Epidermal melanocyte (primary cell): Measurements from ENCODE around the gene ZNF423.

Experiments
- DNase-seq: peaks from one replicate; pipeline ENCODE4 v3.0.0; 2011; ENCODE audit warnings: low spot score; ENCODE audit not compliant: insufficient read length

The ZNF423 gene

DNA sequence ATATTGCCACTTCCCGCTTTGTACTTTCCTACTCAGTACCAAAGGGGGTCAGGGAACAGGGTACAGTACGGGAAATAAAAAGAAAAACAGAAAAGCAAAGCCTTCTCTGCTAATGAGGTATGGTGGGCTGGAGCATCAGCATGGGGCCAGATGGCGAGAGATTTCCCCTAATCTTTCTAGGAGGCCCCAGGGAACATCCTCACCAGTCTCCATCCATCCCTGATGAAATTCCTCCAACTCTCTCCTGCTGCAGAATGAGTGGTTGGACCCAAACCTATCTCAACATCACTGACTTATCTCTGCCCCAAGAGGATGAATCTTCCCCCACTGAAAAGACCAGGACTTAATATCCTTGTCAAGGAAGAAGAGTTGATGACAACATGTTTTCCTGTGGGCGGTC, 296.7 kb downstream of the ZNF423 start:
- DNase-seq = no peak

DNA sequence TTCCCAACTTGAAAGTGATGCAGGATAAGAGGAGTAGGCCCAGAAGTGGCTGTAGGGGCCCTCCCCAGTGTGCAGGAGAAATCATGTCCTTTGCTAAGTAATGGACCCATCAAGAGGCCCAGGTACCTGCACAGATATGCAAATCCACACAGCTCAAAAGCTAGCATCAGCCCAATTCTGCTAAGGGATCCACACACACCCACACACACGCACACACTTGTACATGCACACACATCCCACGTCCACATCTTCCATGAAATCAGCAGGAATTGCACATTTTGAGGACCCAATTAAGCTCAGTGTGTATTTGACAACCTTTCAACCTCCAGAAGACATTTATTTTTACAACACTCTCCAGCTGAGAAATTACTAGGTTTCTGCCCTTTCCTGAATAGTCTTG, 297.5 kb downstream of the ZNF423 start:
- no peak for DNase-seq

DNA sequence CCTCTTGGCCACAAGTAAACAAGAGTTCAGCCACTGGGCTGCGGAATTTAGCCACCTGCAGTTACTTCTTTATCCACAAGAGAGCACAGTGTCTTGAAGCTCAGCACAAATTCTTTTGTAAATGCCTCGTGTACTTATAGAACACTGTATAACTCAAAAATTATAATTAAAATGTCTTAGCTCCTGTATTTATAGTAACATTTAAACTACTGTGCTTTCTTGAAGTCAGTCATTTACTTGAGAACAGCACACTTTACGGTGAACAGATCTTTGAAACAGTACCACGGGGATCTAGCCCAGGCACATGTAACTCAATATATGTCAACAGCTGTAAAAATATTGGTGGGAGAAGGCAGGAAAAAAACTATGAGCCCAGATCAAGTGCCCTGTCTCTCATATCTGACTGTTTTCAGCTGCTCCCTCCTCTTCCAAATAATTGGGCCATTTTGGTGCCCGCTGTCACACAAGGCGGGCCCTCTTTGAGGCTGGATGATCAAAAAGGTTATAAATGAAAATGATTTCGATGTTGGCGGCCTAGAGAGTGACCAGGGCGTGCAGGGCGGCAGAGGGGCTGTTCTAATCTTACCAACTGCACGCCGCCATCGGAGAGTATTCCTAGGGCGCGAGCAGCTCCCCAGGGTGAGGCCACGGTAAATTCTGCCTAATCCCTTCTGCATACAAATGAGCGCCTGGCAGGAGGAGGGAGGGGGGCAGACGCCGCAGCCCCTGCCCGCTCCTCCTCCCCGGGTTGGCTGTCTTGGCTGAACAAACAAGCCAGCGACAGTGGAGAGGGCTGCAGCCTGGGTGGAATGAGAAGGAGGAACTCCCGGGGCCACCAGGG, 299.1 kb downstream of the ZNF423 start:
- DNase-seq = no peak

DNA sequence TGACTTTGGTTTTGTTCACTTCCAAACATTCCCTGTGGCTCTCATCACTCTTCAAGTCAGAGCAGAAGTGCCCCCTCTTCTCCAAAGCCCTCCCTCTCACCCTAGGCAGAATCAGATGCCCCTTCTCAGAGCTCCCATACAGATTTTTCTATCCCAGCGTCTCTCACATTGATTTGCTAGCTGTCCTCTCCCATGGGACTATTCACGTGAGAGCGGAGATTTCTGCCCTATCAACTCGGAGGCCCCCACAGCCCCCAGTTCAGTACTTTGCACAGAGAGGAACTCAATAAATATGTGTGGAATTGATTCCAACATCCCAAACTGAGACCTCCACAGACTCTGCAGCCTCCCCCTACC, 299.7 kb downstream of the ZNF423 start:
- no peak for DNase-seq

DNA sequence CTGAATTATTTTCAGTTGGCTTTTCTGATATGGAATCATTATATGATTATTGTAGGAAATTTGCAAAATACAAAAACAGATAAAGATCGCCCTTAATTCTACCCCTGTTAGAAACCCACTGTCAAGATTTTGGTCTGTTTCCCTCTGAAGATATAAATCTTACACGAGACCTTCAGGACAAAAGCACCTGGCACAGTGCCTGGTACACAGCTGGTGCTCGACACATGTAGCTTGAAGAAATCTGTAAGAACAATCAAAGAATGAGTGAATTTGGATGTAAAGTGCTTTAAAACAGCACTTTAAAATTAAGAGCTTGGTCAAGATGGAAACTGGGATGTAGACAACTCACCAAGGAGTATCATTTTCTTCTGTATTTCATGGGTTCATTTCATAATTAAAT, 301.2 kb downstream of the ZNF423 start:
- DNase-seq = no peak

DNA sequence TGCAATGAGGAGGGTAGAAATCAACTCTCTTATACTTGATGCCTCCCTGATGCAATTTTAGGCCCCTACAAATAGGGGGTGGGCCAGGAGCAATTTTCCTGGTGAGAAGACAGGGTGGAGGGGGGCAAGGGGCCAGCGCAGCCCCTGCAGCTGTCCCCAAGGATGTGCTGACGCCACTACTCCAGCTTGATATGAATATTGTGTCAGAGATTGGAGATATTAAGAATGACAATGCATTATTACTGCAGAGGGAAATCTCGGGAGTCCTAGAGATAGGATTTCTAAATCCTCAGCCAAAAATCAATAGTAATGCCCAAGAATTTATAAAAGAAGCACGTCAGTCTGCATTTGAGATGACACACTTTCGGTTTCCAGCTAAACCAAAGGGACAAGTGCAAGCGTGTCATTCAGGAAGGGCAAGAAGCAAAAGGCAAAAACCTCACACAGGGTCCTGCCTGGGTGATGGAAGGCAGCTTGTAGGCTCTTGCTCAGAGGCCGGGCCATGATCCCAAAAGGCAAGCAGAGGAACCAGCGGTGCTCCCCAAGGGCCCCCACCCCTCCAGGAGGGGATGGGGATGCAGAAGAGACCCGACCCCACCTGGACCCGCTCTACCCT, 303.5 kb downstream of the ZNF423 start:
- no peak for DNase-seq

DNA sequence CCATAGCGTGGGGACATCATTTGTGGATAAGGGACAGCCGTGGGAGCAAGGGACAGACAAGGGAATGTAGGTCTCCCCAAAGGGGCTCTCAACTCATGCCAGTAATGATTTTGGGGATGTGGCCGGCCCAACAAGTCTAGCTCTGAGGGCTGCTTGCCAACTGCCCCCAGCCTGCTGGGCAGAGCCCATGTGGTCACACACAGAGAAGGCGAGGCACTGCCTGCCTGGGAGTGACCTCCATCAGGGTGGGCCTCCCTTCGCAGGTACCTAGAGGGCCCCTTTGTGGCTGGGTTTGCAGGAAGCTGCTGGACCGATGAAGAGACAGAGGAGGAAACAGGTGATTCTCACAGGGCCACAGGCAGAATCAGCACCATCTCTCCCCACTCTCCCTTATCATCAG, 305.2 kb downstream of the ZNF423 start:
- DNase-seq = no peak

DNA sequence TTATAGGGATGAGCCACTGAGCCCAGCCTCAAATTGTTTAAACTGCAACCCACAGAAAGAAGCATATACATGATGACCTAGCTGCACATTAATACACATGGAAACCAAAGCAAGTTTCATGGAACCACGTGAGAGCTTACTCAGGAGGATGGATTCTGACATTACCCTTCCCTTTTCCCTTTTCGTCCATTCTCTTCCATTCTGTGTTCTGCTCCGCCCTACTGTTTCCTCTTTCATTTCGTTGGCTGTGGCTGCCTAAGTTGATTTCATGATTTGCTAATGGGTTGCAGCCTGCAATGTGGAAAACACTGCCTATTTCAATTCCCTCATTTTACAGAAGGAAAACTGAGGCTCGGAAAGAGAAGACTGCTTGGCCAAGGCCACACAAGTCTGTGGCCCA, 305.8 kb downstream of the ZNF423 start:
- DNase-seq = no peak

DNA sequence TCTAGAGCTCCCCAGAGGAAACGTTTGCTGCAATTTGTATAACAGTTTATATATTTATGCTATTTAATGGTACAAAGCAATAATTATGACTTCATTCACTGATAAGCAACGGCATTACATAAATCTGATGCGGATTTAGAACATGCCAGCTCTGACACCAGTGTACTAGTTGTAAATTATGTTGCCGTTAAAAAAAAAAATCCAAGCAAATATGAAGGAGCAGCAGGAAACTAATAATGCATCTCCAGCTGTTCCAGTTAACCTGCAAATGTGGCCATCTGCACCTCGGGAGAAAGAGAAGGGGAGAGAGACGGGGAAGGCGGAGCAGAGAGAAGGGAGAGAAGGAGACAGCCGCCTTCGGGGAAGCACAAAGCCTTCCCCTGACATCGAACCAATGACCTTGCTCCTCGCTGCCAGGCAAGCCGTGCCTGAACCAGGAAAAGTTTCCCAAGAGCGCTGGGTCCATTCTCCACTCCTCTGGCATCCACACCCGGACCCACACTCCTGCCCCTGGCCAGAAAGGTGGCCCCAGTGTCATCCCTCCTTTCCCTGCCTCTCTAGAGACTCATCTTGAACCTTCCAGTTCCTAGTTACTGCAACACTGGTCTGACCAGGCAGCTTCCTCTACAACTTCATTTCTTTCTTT, 307.5 kb downstream of the ZNF423 start:
- no peak for DNase-seq

DNA sequence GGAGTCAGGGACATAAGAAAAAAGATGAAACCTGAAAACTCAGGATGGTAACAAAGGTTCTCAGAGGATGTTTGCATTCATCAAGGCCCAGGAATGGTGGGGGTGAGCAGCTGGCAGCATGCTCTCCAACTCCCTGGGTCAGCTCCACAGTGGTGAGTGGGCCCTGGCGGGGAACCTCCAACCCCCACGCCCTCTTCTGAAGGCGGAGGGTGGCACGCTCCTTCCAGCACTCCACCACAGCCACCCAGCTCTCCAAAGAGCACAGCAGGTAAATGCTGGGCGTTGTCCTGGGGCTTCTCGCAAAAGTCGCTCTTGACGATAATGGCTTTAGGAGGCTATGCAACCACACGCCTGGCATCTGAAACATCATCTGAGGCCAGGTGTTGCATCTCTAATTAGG, 308.5 kb downstream of the ZNF423 start:
- no peak for DNase-seq

DNA sequence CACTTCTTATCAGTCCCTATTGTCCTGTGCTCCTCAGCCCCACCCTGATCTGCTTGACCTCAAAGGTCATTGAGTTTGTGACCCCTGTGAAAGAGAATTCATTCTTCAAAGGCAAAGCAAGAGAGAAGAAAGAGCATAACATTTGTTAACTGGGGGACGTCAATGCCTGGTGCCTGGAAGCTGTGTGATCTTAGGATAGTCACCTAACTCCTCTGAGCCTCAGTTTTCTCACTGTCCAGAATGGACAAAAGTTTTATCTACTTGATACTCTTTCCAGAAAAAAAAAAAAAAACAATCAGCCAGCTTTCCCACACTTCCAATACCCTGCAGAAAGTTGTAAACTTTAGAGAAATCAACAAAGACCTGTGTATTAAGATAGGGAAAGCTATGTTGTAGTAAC, 309.2 kb downstream of the ZNF423 start:
- no peak for DNase-seq

DNA sequence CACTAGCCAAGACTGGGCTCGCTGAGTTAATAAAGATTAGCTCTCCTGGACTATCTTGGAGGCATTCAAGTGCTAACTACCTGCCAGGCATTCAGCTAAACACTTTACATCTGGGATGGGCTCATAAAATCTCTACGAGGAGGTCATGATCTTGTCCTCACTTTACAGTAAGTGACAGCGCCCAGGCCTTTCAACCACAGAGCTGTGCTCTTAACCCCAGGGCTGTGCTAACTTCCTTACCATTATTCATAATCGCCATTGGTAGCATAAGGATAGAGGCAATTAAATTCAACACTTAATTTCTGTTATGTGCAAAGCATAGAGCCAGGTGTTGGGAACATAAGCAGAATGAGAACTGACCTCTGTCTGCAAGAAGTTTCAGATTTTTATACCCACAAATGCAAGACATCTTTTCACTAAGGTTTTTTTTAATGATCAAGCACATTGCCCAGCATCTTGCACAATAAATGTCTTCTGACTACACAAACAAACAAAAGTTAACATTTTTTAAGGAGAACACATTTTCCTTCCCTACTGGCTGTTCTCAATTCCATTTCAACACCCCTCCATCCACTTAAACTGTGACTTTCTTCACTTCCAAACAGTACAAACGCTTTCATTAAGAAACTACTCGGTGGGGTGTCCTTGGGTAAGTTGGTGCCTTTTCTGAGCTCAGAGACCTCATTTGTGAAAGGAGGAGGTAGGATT, 310.0 kb downstream of the ZNF423 start:
- no peak for DNase-seq

DNA sequence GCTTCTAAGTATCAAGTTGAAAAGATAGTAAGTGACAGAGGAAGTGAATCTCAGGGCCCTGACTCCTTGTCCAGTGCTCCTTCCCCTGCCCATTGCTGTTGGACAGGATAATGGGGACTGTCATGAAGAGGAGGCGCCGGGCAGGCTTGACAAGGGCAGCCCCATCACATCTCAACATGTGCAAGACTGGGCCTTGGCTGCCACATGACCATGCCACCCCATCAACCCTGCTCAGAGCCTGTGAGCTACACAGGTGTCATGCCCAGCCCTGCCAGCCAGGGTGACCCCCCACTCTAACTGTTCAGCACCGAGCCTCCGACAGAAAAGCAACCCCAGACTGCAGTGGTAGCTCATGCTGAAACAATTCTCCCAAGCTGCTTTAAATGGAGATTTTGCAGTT, 310.7 kb downstream of the ZNF423 start:
- no peak for DNase-seq

DNA sequence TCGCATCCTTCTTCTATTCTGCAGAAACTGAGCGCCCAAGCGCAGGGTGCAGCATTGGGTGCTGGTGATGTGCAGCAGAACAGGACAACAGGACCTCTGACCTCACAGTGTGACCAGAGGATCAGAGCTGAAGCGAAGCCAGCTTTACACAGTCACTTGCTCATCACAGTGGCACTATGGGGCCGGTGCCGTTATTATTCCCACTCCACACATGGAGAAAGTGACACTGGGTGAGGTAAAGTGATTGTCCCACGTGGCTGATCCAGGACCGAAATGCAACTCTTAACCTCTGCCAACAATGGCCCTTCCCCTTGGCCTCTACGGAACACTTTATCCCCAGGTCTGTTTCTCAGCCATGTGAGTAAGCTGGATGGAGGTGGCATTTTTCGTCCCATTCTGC, 311.1 kb downstream of the ZNF423 start:
- DNase-seq = no peak

DNA sequence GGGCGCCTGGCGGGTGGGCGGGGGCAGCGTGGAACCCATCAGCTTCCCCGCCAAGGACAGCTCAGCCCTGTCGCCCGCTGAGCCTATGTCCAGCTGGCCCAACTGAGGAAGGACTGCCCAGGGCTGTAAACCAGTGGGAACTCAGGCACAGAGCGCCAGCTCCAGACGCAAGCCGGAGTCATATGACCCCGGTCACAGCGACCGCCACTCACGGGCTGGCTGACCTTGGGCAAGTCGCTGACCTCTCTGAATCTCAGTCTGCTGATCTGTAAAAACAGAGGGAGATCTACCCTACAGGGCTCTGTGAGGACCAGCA, 312.3 kb downstream of the ZNF423 start:
- no peak for DNase-seq

DNA sequence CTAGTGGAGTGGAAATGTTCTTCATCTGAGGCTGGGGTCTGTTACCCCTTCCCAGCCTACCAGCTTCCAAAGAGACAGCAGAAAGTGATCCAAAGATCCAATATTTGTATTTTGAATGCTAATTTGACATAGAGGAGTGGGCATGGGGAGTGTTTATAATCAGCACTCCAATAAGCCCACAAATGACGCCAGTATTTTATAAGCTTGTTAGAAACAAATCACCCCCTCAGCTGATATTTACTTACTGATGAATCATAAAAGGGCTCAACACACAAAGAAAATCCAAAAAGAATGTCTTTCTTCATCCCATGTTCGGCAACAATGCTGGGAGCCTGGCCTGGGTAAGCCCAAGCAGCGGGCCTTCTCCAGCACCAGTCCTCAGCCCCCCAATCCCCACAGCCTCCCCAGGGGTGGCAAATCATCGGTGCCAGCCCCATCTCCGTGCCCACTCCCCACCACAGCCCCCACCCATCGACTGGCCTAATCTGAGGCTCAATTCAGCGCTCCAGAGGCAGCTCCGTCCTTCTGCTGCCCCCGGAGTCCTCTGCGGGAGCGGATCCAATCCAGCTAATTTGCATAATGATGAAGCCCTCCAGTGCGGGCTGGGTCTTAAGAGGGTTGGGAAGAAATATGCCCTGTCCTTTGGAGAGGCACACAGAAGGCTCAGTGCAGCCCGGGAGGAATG, 312.8 kb downstream of the ZNF423 start:
- no peak for DNase-seq

DNA sequence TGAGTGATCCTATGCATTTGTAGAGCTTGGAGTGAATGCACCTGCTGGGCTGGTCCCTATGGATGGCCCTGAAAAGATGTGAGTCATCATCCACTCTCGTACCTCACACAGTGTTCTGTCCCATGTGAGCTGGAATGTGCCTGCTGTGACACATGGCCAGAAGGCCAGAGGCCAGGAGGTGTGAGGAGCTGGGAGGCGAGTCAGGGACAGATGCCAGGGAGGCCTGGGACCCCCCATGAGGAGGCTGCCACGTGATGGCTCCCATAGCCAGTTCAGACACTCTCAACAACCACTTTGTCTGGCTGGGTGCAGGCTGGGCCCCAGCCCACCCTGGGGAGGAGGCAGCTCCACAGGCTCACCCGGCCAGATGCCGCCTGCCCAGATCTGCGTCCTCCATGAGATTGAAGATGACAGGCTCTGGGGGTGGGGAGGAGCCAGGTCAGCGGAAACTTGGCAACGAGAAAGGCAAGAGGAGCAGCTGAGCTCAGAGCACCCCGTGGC, 313.5 kb downstream of the ZNF423 start:
- DNase-seq = no peak

DNA sequence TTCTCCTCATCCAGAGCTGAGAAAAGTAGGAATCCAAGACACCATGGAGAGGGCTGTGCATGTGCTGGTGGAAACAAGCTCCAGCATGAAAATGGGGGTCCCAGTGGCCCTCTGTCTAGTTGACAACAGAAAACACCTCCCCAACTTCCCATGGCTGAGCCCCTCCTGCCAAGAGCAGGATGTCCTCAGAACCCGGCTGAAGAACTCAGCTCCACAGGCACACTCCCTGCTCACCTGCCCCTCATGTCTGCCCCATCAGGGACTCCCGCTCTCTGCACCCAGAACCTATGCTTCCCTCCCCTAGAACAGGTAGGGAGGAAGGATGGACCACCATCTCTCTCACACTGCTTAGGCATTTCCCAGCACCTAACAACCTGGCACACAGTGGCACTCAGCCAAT, 315.1 kb downstream of the ZNF423 start:
- DNase-seq = no peak

DNA sequence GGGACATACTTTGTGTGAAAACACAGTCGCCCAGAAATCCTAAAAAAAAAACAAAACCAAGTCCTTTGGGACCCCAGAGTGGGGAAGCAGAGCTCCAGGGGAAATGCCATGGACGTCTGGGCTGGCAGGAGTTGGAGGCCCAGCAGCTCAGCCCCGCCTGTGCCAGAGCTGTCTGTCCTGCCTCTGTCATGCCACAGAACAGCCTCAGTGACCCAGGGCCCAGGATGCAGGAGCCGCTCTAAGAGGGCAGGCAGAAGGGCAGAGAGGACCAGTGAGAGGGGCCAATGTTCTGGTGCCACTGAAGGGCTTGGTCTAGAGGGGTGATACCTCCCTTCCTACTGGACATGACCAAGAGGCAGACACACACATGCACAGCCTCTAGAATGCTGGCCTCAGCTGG, 316.2 kb downstream of the ZNF423 start:
- no peak for DNase-seq

DNA sequence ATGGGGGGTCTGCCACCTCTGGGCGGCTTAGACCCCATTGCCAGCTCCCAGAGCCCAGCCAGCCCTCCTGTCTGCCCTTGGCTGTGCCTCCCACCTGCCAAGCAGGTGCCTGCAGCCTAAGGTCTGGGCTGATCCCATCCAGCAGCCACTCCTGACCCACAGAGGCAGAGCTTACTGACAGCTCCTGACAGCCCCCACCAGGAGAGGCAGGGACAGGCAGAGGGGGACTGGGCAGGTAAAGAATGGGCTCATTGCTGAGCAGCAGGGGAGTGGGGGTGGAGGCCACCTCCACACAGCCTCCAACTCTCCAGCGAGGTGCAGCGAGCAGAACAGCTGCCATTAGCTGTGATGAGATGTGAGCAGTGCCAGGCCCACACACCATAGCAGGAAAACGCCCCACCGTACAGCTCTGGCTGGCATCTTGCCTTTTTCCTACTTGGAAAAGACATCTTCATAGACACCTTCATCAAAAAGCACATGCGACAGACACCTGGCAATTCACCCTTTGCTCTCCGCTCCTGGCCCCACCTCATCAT, 317.9 kb downstream of the ZNF423 start:
- DNase-seq = no peak

DNA sequence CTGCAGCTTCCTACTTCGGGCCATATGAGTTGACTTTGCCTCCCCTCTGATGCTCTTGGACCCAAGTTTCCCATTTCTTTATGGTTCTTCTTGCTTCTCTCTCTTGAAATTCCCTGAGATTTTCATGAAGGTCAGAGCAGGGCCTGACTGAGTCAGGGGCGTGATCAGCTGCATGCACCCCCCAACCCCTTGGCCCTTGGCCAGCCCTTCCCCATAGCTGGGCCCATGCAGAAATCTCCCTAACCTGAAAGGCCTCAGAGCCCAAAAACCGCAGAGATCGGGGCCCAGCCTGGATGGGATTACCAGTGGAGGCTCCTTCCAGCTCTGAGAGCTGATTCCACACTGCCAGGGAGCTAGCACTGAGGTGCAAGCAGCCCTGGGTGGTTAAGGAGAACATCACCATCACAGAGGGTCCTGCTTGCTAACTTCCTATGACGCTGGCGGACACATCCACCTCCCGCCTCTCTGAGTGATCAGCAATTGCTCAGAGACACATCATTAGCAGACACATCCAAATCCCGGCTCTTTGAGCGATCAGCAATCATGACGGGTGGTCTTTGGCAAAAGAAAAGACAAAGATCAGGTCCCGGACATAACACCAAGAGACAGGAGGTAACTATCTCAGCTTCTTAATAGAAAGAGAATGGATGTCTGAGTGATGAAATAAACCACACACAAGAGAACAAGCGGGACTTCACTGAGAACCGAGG, 320.9 kb downstream of the ZNF423 start:
- no peak for DNase-seq
